CD4-positive, CD25-positive, alpha-beta regulatory T cell (primary cell): ENCODE results near the gene GALNTL6. TPM values are rescaled to one million over a fixed set of nuclear protein-coding genes. Genes with fewer than 3 reads are reported as not detected.

Source experiments
- ATAC-seq, 2 donors: fragments of 150-1000 bp; cut with Tn5 transposase; one replicate each; pipeline ENCODE4 v1.10.0; 2021; ENCODE audit warnings: low read depth in 2 of 2, moderate number of reproducible peaks in 2 of 2, moderate library complexity in 1 of 2
- DNase-seq, 3 donors: peaks; one replicate each; pipeline versions ENCODE4 v3.0.0 to v3.0.0-alpha.2; 2012 to 2022; ENCODE audit warnings: mixed read lengths in 1 of 3
- H3K27ac ChIP-seq: one replicate; pipeline ENCODE4 v1.7.0; 2013; ENCODE audit warnings: mild to moderate bottlenecking, low read length; ENCODE audit not compliant: insufficient read depth, poor library complexity, severe bottlenecking
- H3K27me3 ChIP-seq: one replicate; pipeline ENCODE4 v1.7.0; 2013; ENCODE audit warnings: low read length; ENCODE audit not compliant: control insufficient read depth, insufficient read depth
- H3K36me3 ChIP-seq: one replicate; pipeline ENCODE4 v1.7.0; 2013; ENCODE audit warnings: mild to moderate bottlenecking, low read length, moderate library complexity; ENCODE audit not compliant: control insufficient read depth, insufficient read depth
- H3K4me1 ChIP-seq: 2 replicates; pipeline ENCODE4 v1.7.0; 2013; ENCODE audit warnings: mild to moderate bottlenecking, low read length; ENCODE audit not compliant: insufficient read depth, control insufficient read depth, poor library complexity, severe bottlenecking
- H3K4me3 ChIP-seq: one replicate; pipeline ENCODE4 v1.7.0; 2013; ENCODE audit warnings: low read depth, mild to moderate bottlenecking, low read length, moderate library complexity
- H3K9me3 ChIP-seq, 2 experiments: 1 replicate in 1 of 2; 2 replicates in 1 of 2; pipeline ENCODE4 v1.7.0; 2013; ENCODE audit warnings: low read length in 2 of 2, mild to moderate bottlenecking in 1 of 2, moderate library complexity in 1 of 2; ENCODE audit not compliant: control insufficient read depth in 2 of 2
- H3K27ac Mint-ChIP-seq, 3 donors: one replicate each; pipeline ENCODE4 v1.8.0; 2020 to 2022; ENCODE audit warnings: mild to moderate bottlenecking in 3 of 3, mixed read lengths in 3 of 3, moderate library complexity in 2 of 3
- H3K27me3 Mint-ChIP-seq: one replicate; pipeline ENCODE4 v1.8.0; 2022; ENCODE audit warnings: mild to moderate bottlenecking, mixed read lengths
- H3K36me3 Mint-ChIP-seq: one replicate; pipeline ENCODE4 v1.8.0; 2020; ENCODE audit warnings: mixed read lengths
- H3K4me1 Mint-ChIP-seq, 4 donors: one replicate each; pipeline ENCODE4 v1.8.0; 2020 to 2022; ENCODE audit warnings: mixed read lengths in 4 of 4, mild to moderate bottlenecking in 1 of 4
- H3K4me3 Mint-ChIP-seq, 4 donors: one replicate each; pipeline ENCODE4 v1.8.0; 2020 to 2022; ENCODE audit warnings: mild to moderate bottlenecking in 4 of 4, mixed read lengths in 4 of 4, moderate library complexity in 3 of 4
- H3K9me3 Mint-ChIP-seq, 7 donors: one replicate each; pipeline ENCODE4 v1.8.0; 2020 to 2022; ENCODE audit warnings: mixed read lengths in 7 of 7, mild to moderate bottlenecking in 3 of 7, moderate library complexity in 2 of 7
- polyA plus RNA-seq, 4 donors: library from polyadenylated mRNA; unstranded; fragments of 300-500 nt; fragmentation: Illumina TruSeq; gene quantifications; one replicate each; pipeline ENCODE4 v1.2.3, GENCODE V29; 2021
- total RNA-seq: library from RNA; stranded (reverse); gene quantifications from one replicate; pipeline ENCODE4 v1.2.3, GENCODE V29; 2022

The GALNTL6 gene
- total and polyA plus RNA-seq, 5 donors from 2014 or later, result not detected

DNA sequence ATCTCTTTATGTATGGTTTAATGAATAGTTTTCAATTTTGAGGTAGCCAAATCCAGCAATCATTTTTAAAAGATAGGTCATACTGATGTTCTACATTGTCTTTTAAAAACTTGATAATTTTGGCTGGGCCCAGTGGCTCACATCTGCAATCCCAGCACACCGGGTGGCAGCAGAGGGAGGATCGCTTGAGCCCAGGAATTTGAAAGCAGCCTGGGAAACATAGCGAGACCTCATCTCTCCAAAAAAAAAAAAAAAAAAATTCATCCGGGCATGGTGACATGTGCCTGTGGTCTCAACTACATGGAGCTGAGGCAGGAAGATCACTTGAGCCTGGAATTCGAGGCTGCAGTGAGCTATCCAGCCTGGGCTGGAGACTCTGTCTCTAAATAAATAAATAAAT, 419.8 kb downstream of the GALNTL6 start:
- Mint-ChIP-seq H3K36me3 (no peaks in the 10 kb centered on the region), H3K9me3 (peaks cover 0 to 16% (median 4%) of the 10 kb centered on the region in 7 donors), H3K4me1 (no peaks in the 10 kb centered on the region), H3K27me3 (no peaks in the 10 kb centered on the region), H3K4me3 (no peak overlapping the region), H3K27ac (no peak overlapping the region)
- Histone ChIP-seq H3K4me1 (no peaks in the 10 kb centered on the region), H3K36me3 (no peaks in the 10 kb centered on the region), H3K27me3 (no peaks in the 10 kb centered on the region), H3K27ac (no peak overlapping the region), H3K9me3 (no peaks in the 10 kb centered on the region), H3K4me3 (no peak overlapping the region)
- ATAC-seq, result no peak
- DNase-seq, result no peak

DNA sequence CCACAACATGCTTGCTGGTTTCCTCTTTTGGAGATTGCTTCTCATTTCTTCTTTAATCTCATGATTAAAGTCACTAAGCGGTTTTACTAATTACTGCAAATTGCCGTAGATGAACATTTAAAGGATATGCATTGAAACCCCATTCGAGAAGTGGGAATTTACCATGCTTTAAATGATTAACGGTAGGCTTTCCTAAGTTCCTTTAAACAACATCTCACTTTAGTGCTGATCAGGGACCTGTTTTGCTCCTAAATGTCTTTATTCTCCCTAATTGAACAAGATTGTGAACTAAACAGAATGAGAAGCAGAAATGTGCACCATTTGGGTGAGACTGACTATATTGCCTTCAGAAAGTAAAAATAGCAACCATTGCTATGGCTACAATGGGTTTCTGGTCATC, 430.3 kb downstream of the GALNTL6 start:
- H3K4me1 ChIP-seq, result no peaks in the 10 kb centered on the region
- peaks cover 0 to 34% (median 8%) of the 10 kb centered on the region in 7 donors for H3K9me3 Mint-ChIP-seq
- H3K36me3 Mint-ChIP-seq, result no peaks in the 10 kb centered on the region
- H3K27ac ChIP-seq, result no peak overlapping the region
- no peak overlapping the region for H3K4me3 ChIP-seq
- ATAC-seq (no peak), DNase-seq (no peak)
- no peaks in the 10 kb centered on the region for H3K4me1 Mint-ChIP-seq
- H3K27ac Mint-ChIP-seq, result no peak overlapping the region
- no peaks in the 10 kb centered on the region for H3K27me3 ChIP-seq
- H3K4me3 Mint-ChIP-seq, result no peak overlapping the region
- H3K27me3 Mint-ChIP-seq, result no peaks in the 10 kb centered on the region
- peaks cover 0 to 2% of the 10 kb centered on the region in 2 experiments for H3K9me3 ChIP-seq
- no peaks in the 10 kb centered on the region for H3K36me3 ChIP-seq

DNA sequence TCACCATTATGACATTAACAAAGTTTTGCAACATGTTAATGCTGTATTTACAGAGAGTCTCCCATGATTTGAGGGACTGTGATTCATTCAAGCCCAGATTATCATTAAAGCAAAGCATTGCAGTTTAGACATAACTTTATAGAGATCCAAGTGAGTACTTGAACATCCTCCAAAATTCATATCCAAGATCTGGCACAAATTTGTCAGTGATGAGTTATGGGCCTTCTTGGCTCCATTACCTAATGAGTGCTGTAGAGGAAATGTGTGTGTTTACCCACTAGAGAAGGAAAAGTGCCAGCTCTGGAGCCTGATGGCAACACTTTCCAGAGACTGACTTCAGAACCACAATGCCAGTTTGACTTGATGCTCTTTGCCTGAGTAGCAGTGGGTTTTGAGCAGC, 432.3 kb downstream of the GALNTL6 start:
- Mint-ChIP-seq H3K27me3 (no peaks in the 10 kb centered on the region), H3K4me3 (no peak overlapping the region), H3K36me3 (no peaks in the 10 kb centered on the region), H3K4me1 (no peaks in the 10 kb centered on the region), H3K27ac (no peak overlapping the region), H3K9me3 (peaks cover 0 to 30% (median 4%) of the 10 kb centered on the region in 7 donors)
- no peaks in the 10 kb centered on the region for H3K4me1 ChIP-seq
- no peak overlapping the region for H3K27ac ChIP-seq
- no peaks in the 10 kb centered on the region for H3K36me3 ChIP-seq
- no peaks in the 10 kb centered on the region for H3K27me3 ChIP-seq
- no peak overlapping the region for H3K4me3 ChIP-seq
- ATAC-seq (no peak), DNase-seq (no peak)
- H3K9me3 ChIP-seq, result peaks cover 0 to 1% of the 10 kb centered on the region in 2 experiments

DNA sequence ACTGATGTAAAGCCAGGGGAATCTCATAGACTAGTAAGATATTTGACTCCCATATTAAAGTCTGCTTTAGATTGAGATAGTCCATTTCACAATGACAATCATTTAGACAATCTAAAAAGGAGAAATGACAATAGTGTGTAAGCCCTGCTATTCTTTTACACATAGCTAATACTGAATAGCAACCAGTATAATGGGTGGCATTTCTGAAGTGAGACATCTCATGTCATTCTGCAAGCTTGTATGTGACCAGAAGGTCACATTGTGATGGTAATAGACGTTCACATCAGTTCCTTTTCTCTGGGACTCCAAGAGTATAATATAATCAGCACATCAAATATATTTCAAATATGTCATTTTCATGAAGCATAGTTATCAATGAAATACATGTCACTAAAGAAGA, 440.2 kb downstream of the GALNTL6 start:
- Mint-ChIP-seq H3K36me3 (no peaks in the 10 kb centered on the region), H3K27me3 (no peaks in the 10 kb centered on the region), H3K4me1 (no peaks in the 10 kb centered on the region), H3K27ac (no peak overlapping the region), H3K9me3 (peaks cover 2 to 24% (median 7%) of the 10 kb centered on the region in 7 donors), H3K4me3 (no peak overlapping the region)
- DNase-seq (no peak), ATAC-seq (no peak)
- Histone ChIP-seq H3K27me3 (no peaks in the 10 kb centered on the region), H3K9me3 (no peaks in the 10 kb centered on the region), H3K4me1 (no peaks in the 10 kb centered on the region), H3K4me3 (no peak overlapping the region), H3K27ac (no peak overlapping the region), H3K36me3 (no peaks in the 10 kb centered on the region)

DNA sequence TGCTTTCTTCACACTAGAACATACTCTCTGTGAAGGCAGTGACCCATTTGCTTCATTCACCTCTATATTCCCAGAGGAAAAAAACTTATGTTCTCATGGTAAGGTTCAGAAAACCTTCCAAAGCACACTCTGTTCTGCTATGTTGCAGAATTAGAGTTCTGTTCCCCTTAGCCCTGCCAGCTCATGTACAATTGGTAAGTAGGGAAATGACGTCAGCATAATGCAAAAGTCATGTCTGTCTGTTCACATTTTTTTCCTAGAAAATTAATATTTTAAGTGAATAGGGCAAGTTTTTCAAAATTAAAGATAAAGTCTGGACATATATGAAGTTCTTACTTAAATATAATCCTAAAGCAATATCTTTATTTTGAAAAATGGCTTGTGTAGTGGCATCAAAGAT, 443.6 kb downstream of the GALNTL6 start:
- H3K4me1 Mint-ChIP-seq, result no peaks in the 10 kb centered on the region
- DNase-seq, result no peak
- H3K27ac Mint-ChIP-seq, result no peak overlapping the region
- H3K9me3 Mint-ChIP-seq, result peaks cover 2 to 29% (median 11%) of the 10 kb centered on the region in 7 donors
- H3K27me3 Mint-ChIP-seq, result no peaks in the 10 kb centered on the region
- H3K36me3 ChIP-seq, result no peaks in the 10 kb centered on the region
- H3K4me3 Mint-ChIP-seq, result no peak overlapping the region
- H3K27me3 ChIP-seq, result no peaks in the 10 kb centered on the region
- no peaks in the 10 kb centered on the region for H3K9me3 ChIP-seq
- no peaks in the 10 kb centered on the region for H3K4me1 ChIP-seq
- H3K27ac ChIP-seq, result no peak overlapping the region
- no peak for ATAC-seq
- H3K4me3 ChIP-seq, result no peak overlapping the region
- H3K36me3 Mint-ChIP-seq, result no peaks in the 10 kb centered on the region

DNA sequence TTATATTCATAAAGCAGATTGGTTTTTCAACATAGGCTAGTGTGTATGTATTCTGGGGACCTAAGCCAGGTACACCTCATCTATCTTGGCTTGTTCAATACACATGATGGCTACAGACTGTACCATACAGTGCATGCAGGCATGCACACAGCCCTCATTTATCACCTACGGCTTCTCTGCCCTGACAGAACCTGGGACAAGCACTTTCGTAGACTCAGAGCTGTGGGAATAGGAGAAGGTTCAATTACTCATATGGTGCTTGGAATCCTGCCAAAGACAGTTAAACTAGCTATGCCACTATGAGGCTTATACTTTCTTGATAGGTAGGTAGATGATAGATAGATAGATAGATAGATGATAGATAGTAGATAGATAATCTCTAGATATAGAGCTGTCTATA, 457.2 kb downstream of the GALNTL6 start:
- DNase-seq (no peak), ATAC-seq (no peak)
- no peaks in the 10 kb centered on the region for H3K4me1 ChIP-seq
- no peaks in the 10 kb centered on the region for H3K27me3 ChIP-seq
- no peaks in the 10 kb centered on the region for H3K9me3 ChIP-seq
- H3K4me3 ChIP-seq, result no peak overlapping the region
- H3K27me3 Mint-ChIP-seq, result no peaks in the 10 kb centered on the region
- no peaks in the 10 kb centered on the region for H3K4me1 Mint-ChIP-seq
- H3K27ac Mint-ChIP-seq, result no peak overlapping the region
- H3K4me3 Mint-ChIP-seq, result no peak overlapping the region
- no peak overlapping the region for H3K27ac ChIP-seq
- peaks cover 5 to 7% (median 6%) of the 10 kb centered on the region in 7 donors for H3K9me3 Mint-ChIP-seq
- H3K36me3 ChIP-seq, result no peaks in the 10 kb centered on the region
- no peaks in the 10 kb centered on the region for H3K36me3 Mint-ChIP-seq

DNA sequence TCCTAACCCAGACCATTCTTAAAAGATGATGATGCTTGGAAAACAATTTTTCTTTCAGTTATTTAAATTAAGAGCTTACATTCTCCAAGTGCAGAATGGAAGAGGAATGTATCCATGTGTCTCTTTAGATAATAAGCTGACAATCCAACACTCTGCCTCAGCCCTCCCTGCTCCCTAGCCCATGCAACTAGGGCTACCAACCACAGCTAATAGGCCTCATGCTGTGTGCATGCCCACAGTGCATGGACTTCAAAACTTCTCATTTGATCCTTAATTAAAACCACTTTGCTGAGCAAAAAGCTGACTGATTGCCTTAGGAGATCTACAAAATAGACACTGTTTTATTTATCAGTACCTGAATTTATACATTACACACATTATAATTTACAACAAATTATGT, 473.9 kb downstream of the GALNTL6 start:
- Mint-ChIP-seq H3K4me3 (no peak overlapping the region), H3K4me1 (no peaks in the 10 kb centered on the region), H3K27me3 (no peaks in the 10 kb centered on the region), H3K9me3 (peaks cover 4 to 17% (median 7%) of the 10 kb centered on the region in 7 donors), H3K36me3 (no peaks in the 10 kb centered on the region), H3K27ac (no peak overlapping the region)
- no peak for ATAC-seq
- no peak for DNase-seq
- Histone ChIP-seq H3K9me3 (no peaks in the 10 kb centered on the region), H3K27me3 (no peaks in the 10 kb centered on the region), H3K27ac (no peak overlapping the region), H3K4me1 (no peaks in the 10 kb centered on the region), H3K36me3 (no peaks in the 10 kb centered on the region), H3K4me3 (no peak overlapping the region)

DNA sequence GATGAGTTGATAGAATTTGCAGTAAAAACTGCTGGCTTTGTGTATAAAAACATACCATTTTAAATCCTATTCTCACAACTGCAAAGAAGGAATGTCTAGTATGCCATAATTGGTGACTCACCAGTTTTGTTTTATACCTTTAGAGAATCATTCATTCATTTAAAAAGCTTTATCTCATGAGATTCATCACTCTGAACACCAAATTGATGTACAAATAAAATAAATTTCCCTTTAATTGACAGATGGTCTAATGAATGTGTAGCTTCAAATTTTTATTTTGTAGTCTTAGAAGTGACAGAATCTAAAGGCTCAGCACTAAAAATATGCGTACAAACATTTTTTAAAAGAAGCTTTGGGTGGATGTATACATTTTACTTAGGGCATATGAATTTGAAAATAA, 492.5 kb downstream of the GALNTL6 start:
- no peak overlapping the region for H3K27ac ChIP-seq
- Mint-ChIP-seq H3K9me3 (peaks cover 0 to 21% (median 5%) of the 10 kb centered on the region in 7 donors), H3K27ac (no peak overlapping the region), H3K27me3 (no peaks in the 10 kb centered on the region), H3K4me3 (no peak overlapping the region), H3K4me1 (no peaks in the 10 kb centered on the region), H3K36me3 (no peaks in the 10 kb centered on the region)
- DNase-seq (no peak), ATAC-seq (no peak)
- peaks cover 2 to 4% of the 10 kb centered on the region in 2 experiments for H3K9me3 ChIP-seq
- no peak overlapping the region for H3K4me3 ChIP-seq
- H3K27me3 ChIP-seq, result no peaks in the 10 kb centered on the region
- H3K4me1 ChIP-seq, result no peaks in the 10 kb centered on the region
- no peaks in the 10 kb centered on the region for H3K36me3 ChIP-seq
